LHCN-M2 (cell line): Measurements from ENCODE around the gene MRPS27. TPM values are rescaled to one million over a fixed set of nuclear protein-coding genes. Genes with fewer than 3 reads are reported as not detected.

ENCODE experiments used
- DNase-seq: peaks from one replicate; pipeline ENCODE4 v3.0.0-alpha.2; 2012; ENCODE audit warnings: low read depth
- polyA plus RNA-seq: library from polyadenylated mRNA; unstranded; fragments of >200 nt; gene quantifications from one replicate; pipeline ENCODE4 v1.2.1, GENCODE V29; 2012; ENCODE audit warnings: missing spikeins
- total RNA-seq: library from RNA; depleted of rRNA; stranded (reverse); fragments of >200 nt; gene quantifications from 2 replicates; pipeline ENCODE4 v1.2.3, GENCODE V29; 2014; rRNA removed

The MRPS27 gene
- 87.1 and 91.1 TPM in 2 replicates for total RNA-seq
- polyA plus RNA-seq = 34.8 TPM

GRCh38 chr5:72319976-72320752 is at the start of gene MRPS27, which contains the start of gene PTCD2:
Gene MRPS27, minus strand, starts transcription at chr5:72320240. Its CDS starts 19 bp downstream, at chr5:72320221.
Gene PTCD2, plus strand, starts transcription at chr5:72320373. Its CDS starts 10 bp downstream, at chr5:72320383.
- peak; percentile 99 for DNase-seq

- DNase-seq = no peak
Observed at GRCh38 chr5:72369711-72370110, 49.7 kb upstream of the MRPS27 start.

- DNase-seq = no peak
Observed at GRCh38 chr5:72369301-72369700, 49.3 kb upstream of the MRPS27 start.

GRCh38 chr5:72368271-72368670 is 48.2 kb upstream of the MRPS27 start:
- no peak for DNase-seq

GRCh38 chr5:72366324-72366976 is 46.4 kb upstream of the MRPS27 start:
- peak; percentile 87 for DNase-seq

- no peak for DNase-seq
Observed at GRCh38 chr5:72364951-72365350, 44.9 kb upstream of the MRPS27 start.

- peak; percentile 81 for DNase-seq
Observed at GRCh38 chr5:72364171-72364570, 44.1 kb upstream of the MRPS27 start.

- DNase-seq = peak; percentile 94
Observed at GRCh38 chr5:72363166-72363802, 43.2 kb upstream of the MRPS27 start.

GRCh38 chr5:72359886-72360285 is 39.8 kb upstream of the MRPS27 start:
- DNase-seq = no peak

- DNase-seq = no peak
Observed at GRCh38 chr5:72358925-72359324, 38.9 kb upstream of the MRPS27 start.

- DNase-seq = no peak
Observed at GRCh38 chr5:72356361-72356760, 36.3 kb upstream of the MRPS27 start.

GRCh38 chr5:72355706-72356299 is 35.8 kb upstream of the MRPS27 start:
- peak; percentile 64 for DNase-seq

- DNase-seq = peak; percentile 56
Observed at GRCh38 chr5:72353046-72353445, 33.0 kb upstream of the MRPS27 start.

- no peak for DNase-seq
Observed at GRCh38 chr5:72352616-72353015, 32.6 kb upstream of the MRPS27 start.

GRCh38 chr5:72351376-72351775 is 31.3 kb upstream of the MRPS27 start:
- DNase-seq = no peak

GRCh38 chr5:72347801-72348308 is 27.8 kb upstream of the MRPS27 start:
- DNase-seq = peak; percentile 75

- no peak for DNase-seq
Observed at GRCh38 chr5:72346398-72346797, 26.4 kb upstream of the MRPS27 start.

GRCh38 chr5:72338689-72339209 is 18.7 kb upstream of the MRPS27 start:
- no peak for DNase-seq

- DNase-seq = no peak
Observed at GRCh38 chr5:72337159-72337558, 17.1 kb upstream of the MRPS27 start.

GRCh38 chr5:72330712-72331111 is 10.7 kb upstream of the MRPS27 start:
- no peak for DNase-seq

- DNase-seq = peak; percentile 86
Observed at GRCh38 chr5:72328172-72328571, 8.1 kb upstream of the MRPS27 start.

- DNase-seq = no peak
Observed at GRCh38 chr5:72326306-72326649, 6.2 kb upstream of the MRPS27 start.
